ENCODE measurements around the gene TNFSF8. TPM values are rescaled to one million over a fixed set of nuclear protein-coding genes. Genes with fewer than 3 reads are reported as not detected.

The TNFSF8 gene
- total RNA-seq, 1 experiment from 2014 or later = not detected

DNA sequence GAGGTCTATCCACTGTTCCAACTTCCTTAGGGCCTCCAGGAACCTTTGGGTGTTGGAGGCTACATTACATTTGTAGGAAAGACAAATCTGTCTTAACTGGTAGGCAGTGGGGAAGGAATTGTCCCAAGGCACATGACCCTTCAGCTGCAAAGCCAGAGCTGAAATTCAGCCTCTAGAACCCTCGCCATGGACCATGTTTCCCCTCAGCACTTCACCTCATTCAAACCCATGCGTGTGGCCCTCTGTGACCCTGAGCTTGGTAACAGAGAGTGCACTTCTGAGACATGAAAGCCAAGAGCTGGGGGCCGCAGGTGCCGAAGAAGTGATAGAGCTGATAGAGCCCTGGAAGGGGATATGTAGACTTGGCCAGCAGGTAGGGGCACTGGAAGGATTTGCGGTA is 17.2 kb downstream of the TNFSF8 start:
- Mint-ChIP-seq H3K27ac (ENCODE audit: unreplicated experiment) (no peak overlapping the region), H3K36me3 (ENCODE audit: insufficient read depth, unreplicated experiment) (peaks cover 6% of the 10 kb centered on the region), H3K4me3 (ENCODE audit: low read depth, unreplicated experiment) (no peak overlapping the region), H3K9me3 (ENCODE audit: low read depth, unreplicated experiment) (no peaks in the 10 kb centered on the region), H3K4me1 (ENCODE audit: low read depth, unreplicated experiment) (peaks cover 11% of the 10 kb centered on the region), H3K27me3 (ENCODE audit: unreplicated experiment) (peaks cover 36% of the 10 kb centered on the region)
- intact Hi-C loops (cut with micrococcal nuclease; ENCODE audit: unreplicated experiment) = loop anchor here (5.0 kb wide), 1 partner anchor 251 kb away; no protein-coding TSS in a partner anchor
- no peak for TF ChIP-seq CTCF (IDR thresholded peaks at IDR 0.05; ENCODE audit: unreplicated experiment)
- no TSS peak for BruUV-seq (replicated peaks)
- CTCF ChIA-PET = no interaction called here
- no peak for DNase-seq

GRCh38 chr9:114911167-114911821 is 19.1 kb downstream of the TNFSF8 start:
- Mint-ChIP-seq H3K4me1 (ENCODE audit: low read depth, unreplicated experiment) (peaks cover 29% of the 10 kb centered on the region), H3K27me3 (ENCODE audit: unreplicated experiment) (peaks cover 19% of the 10 kb centered on the region), H3K9me3 (ENCODE audit: low read depth, unreplicated experiment) (no peaks in the 10 kb centered on the region), H3K27ac (ENCODE audit: unreplicated experiment) (no peak overlapping the region), H3K4me3 (ENCODE audit: low read depth, unreplicated experiment) (no peak overlapping the region), H3K36me3 (ENCODE audit: insufficient read depth, unreplicated experiment) (peaks cover 10% of the 10 kb centered on the region)
- CTCF ChIA-PET = interaction anchor here (0.6 to 1.5 kb wide), 3 partner anchors 174 to 230 kb away, joined by 3 to 5 read pairs (median 3); no protein-coding TSS in a partner anchor
- DNase-seq = peak; percentile 32
- no TSS peak for BruUV-seq (replicated peaks)
- peak; percentile 43 for TF ChIP-seq CTCF (IDR thresholded peaks at IDR 0.05; ENCODE audit: unreplicated experiment)
- intact Hi-C loops (cut with micrococcal nuclease; ENCODE audit: unreplicated experiment) = loop anchor here (5.0 kb wide), 1 partner anchor 249 kb away; no protein-coding TSS in a partner anchor

DNA sequence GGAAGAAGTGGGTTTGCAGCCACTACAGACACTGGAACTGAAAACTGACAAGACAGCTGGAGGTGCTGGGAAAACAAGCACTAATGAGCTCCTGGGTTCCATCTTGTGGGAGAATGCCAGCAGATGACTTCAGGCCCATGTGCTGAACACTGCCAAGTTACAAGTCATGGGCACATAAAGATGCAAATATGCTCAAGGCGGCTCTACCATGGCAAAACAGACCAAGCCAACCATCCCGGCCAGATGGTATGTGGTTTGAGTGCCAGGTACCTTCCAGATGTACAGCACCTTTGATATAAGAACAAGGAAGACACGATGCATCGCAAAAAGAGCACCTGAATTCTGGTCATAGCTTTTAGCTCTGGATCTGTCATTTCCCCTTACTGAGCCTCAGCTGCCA is 19.9 kb downstream of the TNFSF8 start:
- Mint-ChIP-seq H3K9me3 (ENCODE audit: low read depth, unreplicated experiment) (no peaks in the 10 kb centered on the region), H3K4me3 (ENCODE audit: low read depth, unreplicated experiment) (no peak overlapping the region), H3K27ac (ENCODE audit: unreplicated experiment) (no peak overlapping the region), H3K4me1 (ENCODE audit: low read depth, unreplicated experiment) (peaks cover 29% of the 10 kb centered on the region), H3K36me3 (ENCODE audit: insufficient read depth, unreplicated experiment) (peaks cover 10% of the 10 kb centered on the region), H3K27me3 (ENCODE audit: unreplicated experiment) (peaks cover 19% of the 10 kb centered on the region)
- no peak for TF ChIP-seq CTCF (IDR thresholded peaks at IDR 0.05; ENCODE audit: unreplicated experiment)
- no TSS peak for BruUV-seq (replicated peaks)
- intact Hi-C loops (cut with micrococcal nuclease; ENCODE audit: unreplicated experiment) = loop anchor here (5.0 kb wide), 1 partner anchor 248 kb away; no protein-coding TSS in a partner anchor
- CTCF ChIA-PET = interaction anchor here (1.0 to 1.5 kb wide), 3 partner anchors 104 to 230 kb away, joined by 3 to 5 read pairs (median 3); no protein-coding TSS in a partner anchor
- no peak for DNase-seq

GRCh38 chr9:114909661-114910060 is 20.7 kb downstream of the TNFSF8 start:
- H3K36me3 Mint-ChIP-seq (ENCODE audit: insufficient read depth, unreplicated experiment) = peaks cover 10% of the 10 kb centered on the region
- peaks cover 29% of the 10 kb centered on the region for H3K4me1 Mint-ChIP-seq (ENCODE audit: low read depth, unreplicated experiment)
- BruUV-seq (replicated peaks) = no TSS peak
- no peak for TF ChIP-seq CTCF (IDR thresholded peaks at IDR 0.05; ENCODE audit: unreplicated experiment)
- no peak overlapping the region for H3K4me3 Mint-ChIP-seq (ENCODE audit: low read depth, unreplicated experiment)
- H3K9me3 Mint-ChIP-seq (ENCODE audit: low read depth, unreplicated experiment) = no peaks in the 10 kb centered on the region
- intact Hi-C loops (cut with micrococcal nuclease; ENCODE audit: unreplicated experiment) = loop anchor here (1.0 to 5.0 kb wide), 4 partner anchors 97 to 247 kb away; no protein-coding TSS in a partner anchor
- peaks cover 19% of the 10 kb centered on the region for H3K27me3 Mint-ChIP-seq (ENCODE audit: unreplicated experiment)
- no peak for DNase-seq
- CTCF ChIA-PET = interaction anchor here (1.0 kb wide), 1 partner anchor 105 kb away, joined by 3 read pairs; no protein-coding TSS in a partner anchor
- no peak overlapping the region for H3K27ac Mint-ChIP-seq (ENCODE audit: unreplicated experiment)
